ENCODE data around the gene TMEM255B.

The TMEM255B gene

GRCh38 chr13:113862931-113863523 lies 104.0 kb downstream of the TMEM255B start:
- no peaks in the 10 kb centered on the region for H3K36me3 ChIP-seq (ENCODE audit: low read length)
- H3F3A ChIP-seq (ENCODE audit: insufficient read depth): no peaks in the 10 kb centered on the region
- peaks cover 10% of the 10 kb centered on the region; the same call in 1 of the 2 replicates for H3K9me3 ChIP-seq (ENCODE audit: insufficient read depth, low read length)
- no peaks in the 10 kb centered on the region for H3K9me2 ChIP-seq (replicated peaks; ENCODE audit: insufficient read depth, low read length)
- no peak overlapping the region for H3K4me2 ChIP-seq (ENCODE audit: low read depth, low read length, poor library complexity, severe bottlenecking)
- no peaks in the 10 kb centered on the region for H3K79me2 ChIP-seq (ENCODE audit: insufficient read depth, low read length)
- H3K27me3 ChIP-seq (ENCODE audit: low read length): no peaks in the 10 kb centered on the region
- H2AFZ ChIP-seq (ENCODE audit: low read depth, low read length, severe bottlenecking): no peak overlapping the region
- H4K20me1 ChIP-seq (ENCODE audit: low read depth, low read length): no peaks in the 10 kb centered on the region
- TF ChIP-seq EZH2phosphoT487 (conservative IDR thresholded peaks at IDR 0.05; ENCODE audit: low read length): no peak
- TF ChIP-seq, protein P1, sequence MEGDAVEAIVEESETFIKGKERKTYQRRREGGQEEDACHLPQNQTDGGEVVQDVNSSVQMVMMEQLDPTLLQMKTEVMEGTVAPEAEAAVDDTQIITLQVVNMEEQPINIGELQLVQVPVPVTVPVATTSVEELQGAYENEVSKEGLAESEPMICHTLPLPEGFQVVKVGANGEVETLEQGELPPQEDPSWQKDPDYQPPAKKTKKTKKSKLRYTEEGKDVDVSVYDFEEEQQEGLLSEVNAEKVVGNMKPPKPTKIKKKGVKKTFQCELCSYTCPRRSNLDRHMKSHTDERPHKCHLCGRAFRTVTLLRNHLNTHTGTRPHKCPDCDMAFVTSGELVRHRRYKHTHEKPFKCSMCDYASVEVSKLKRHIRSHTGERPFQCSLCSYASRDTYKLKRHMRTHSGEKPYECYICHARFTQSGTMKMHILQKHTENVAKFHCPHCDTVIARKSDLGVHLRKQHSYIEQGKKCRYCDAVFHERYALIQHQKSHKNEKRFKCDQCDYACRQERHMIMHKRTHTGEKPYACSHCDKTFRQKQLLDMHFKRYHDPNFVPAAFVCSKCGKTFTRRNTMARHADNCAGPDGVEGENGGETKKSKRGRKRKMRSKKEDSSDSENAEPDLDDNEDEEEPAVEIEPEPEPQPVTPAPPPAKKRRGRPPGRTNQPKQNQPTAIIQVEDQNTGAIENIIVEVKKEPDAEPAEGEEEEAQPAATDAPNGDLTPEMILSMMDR (IDR thresholded peaks at IDR 0.05; ENCODE audit: insufficient read depth, low read length, poor library complexity, severe bottlenecking): no peak
- no peak overlapping the region for H3K27ac ChIP-seq (ENCODE audit: low read depth, low read length)
- H3K9ac ChIP-seq (ENCODE audit: low read length): no peak overlapping the region
- H3K4me3 ChIP-seq (ENCODE audit: insufficient read depth, low read length, poor library complexity, severe bottlenecking): no peak overlapping the region

- Histone ChIP-seq H3K4me3 (ENCODE audit: insufficient read depth, low read length, poor library complexity, severe bottlenecking) (no peak within 1 kb of the TSS), H3K9me2 (replicated peaks; ENCODE audit: insufficient read depth, low read length) (no peaks in the 10 kb centered on the region), H3K9ac (ENCODE audit: low read length) (no peak within 1 kb of the TSS), H3K27ac (ENCODE audit: low read depth, low read length) (no peak within 1 kb of the TSS), H3K79me2 (ENCODE audit: insufficient read depth, low read length) (no peaks in the 10 kb centered on the region), H3K27me3 (ENCODE audit: low read length) (no peaks in the 10 kb centered on the region), H2AFZ (ENCODE audit: low read depth, low read length, severe bottlenecking) (no peak within 1 kb of the TSS), H3K36me3 (ENCODE audit: low read length) (no peaks in the 10 kb centered on the region), H3F3A (ENCODE audit: insufficient read depth) (no peaks in the 10 kb centered on the region), H3K9me3 (ENCODE audit: insufficient read depth, low read length) (peaks cover 14% of the 10 kb centered on the region; the same call in 1 of the 2 replicates), H4K20me1 (ENCODE audit: low read depth, low read length) (no peaks in the 10 kb centered on the region), H3K4me2 (ENCODE audit: low read depth, low read length, poor library complexity, severe bottlenecking) (no peak within 1 kb of the TSS)
- no peak for TF ChIP-seq EZH2phosphoT487 (conservative IDR thresholded peaks at IDR 0.05; ENCODE audit: low read length)
- TF ChIP-seq, protein P1 (IDR thresholded peaks at IDR 0.05; ENCODE audit: insufficient read depth, low read length, poor library complexity, severe bottlenecking): no peak
Measured at GRCh38 chr13:113863524-113864272, 104.7 kb downstream of the TMEM255B start, which contains the start of gene GAS6. Gene GAS6, minus strand, starts transcription at chr13:113864076. Its CDS starts 156 bp downstream, at chr13:113863920.

- Histone ChIP-seq H3K27me3 (ENCODE audit: low read length) (no peaks in the 10 kb centered on the region), H3K4me3 (ENCODE audit: insufficient read depth, low read length, poor library complexity, severe bottlenecking) (no peak overlapping the region), H3K9me2 (replicated peaks; ENCODE audit: insufficient read depth, low read length) (no peaks in the 10 kb centered on the region), H3K9me3 (ENCODE audit: insufficient read depth, low read length) (peaks cover 8% of the 10 kb centered on the region; the same call in 1 of the 2 replicates), H3K4me2 (ENCODE audit: low read depth, low read length, poor library complexity, severe bottlenecking) (no peak overlapping the region), H3K79me2 (ENCODE audit: insufficient read depth, low read length) (no peaks in the 10 kb centered on the region), H3F3A (ENCODE audit: insufficient read depth) (no peaks in the 10 kb centered on the region), H4K20me1 (ENCODE audit: low read depth, low read length) (no peaks in the 10 kb centered on the region), H3K9ac (ENCODE audit: low read length) (no peak overlapping the region), H2AFZ (ENCODE audit: low read depth, low read length, severe bottlenecking) (no peak overlapping the region), H3K27ac (ENCODE audit: low read depth, low read length) (no peak overlapping the region), H3K36me3 (ENCODE audit: low read length) (no peaks in the 10 kb centered on the region)
- TF ChIP-seq, protein P1 (IDR thresholded peaks at IDR 0.05; ENCODE audit: insufficient read depth, low read length, poor library complexity, severe bottlenecking): no peak
- no peak for TF ChIP-seq EZH2phosphoT487 (conservative IDR thresholded peaks at IDR 0.05; ENCODE audit: low read length)
Measured at GRCh38 chr13:113864273-113864890, 105.4 kb downstream of the TMEM255B start.

Measured in SU-DHL-6 (cell line).